Stimulated activated CD4-positive, alpha-beta T cell treated with anti-CD3 and anti-CD28 coated beads, Interleukin-1b, Interleukin-23, amount 100 ng/mL, for 4 hours (primary cell): ENCODE data around the gene OXSR1.
"Not testable (repeated sequence)": the region's sequence is repeated elsewhere in the genome, so short reads cannot be mapped to it uniquely, and the experiment has no call there.

ENCODE experiments used
- DNase-seq, 2 donors: peaks; one replicate each; pipeline ENCODE4 v3.0.0-alpha.2; 2020; ENCODE audit warnings: low read depth in 2 of 2

The OXSR1 gene

DNA sequence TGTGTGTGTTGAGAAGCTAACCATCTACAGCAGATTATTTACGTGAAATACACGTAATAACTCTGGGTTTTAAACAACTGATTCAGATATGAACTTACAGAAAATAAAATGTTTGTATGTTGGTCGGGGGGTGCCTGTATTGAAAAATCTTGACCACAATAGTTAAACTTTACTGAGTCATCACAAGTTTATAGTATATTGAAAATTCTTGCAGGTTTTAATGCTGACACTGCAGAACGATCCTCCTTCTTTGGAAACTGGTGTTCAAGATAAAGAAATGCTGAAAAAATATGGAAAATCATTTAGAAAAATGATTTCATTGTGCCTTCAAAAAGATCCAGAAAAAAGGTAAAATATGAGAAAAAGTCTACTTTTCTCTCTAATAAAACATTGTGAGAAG is 59.0 kb downstream of the OXSR1 start:
- no peak for DNase-seq

DNA sequence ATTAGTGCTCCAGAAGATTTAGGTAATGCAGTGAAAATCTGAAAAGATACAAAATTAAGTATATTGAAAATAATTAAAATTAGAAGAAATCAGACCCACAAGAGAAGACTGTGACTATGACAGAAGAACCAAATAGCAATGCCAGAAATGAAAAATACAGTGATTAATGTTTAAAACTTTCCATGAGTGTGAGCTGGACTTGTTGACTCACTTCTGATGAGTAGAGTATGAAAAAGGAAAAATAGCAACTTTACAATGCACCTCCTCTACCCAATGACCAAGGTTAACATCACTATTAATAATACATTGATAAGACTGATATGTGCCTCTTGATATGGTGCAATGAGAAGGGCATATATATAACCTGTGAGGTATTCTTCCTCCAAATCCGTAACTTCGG is 60.9 kb downstream of the OXSR1 start:
- no peak for DNase-seq

DNA sequence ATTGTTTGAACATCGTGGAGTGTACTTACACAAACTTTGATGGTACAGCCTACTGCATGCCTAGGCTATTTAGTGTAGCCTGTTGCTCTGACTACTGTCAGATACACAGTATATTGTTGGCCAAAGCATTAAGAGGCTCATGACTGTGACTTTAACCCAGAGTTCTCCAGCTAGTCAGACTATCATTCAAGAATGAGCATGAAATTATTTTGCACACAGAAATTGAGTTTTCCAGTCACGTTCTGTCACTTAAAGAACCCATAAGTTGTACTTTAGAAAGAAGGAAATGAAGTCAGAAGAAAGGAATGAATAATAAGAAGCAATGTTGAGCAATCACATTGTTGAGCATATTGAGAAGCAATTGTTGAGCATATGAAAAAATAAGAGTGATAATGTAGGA is 62.7 kb downstream of the OXSR1 start:
- no peak for DNase-seq

DNA sequence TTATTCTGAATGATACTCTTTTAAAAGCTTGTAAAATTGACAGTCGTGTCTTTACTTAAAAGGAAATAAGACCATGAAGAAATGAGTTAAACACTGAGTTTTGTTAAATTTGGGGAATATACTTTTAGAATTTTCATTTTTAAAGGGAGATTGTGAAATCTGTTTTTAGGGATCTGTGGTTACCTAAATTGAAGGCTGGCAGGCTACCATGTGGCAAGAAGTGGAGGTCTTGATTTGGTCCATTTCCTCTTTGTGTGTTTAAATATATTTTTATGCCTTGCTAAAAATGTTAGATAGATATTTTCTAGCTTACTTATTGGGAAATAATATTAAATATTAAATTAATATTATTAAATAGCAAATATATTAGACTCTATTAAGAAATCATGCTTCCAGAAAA is 63.7 kb downstream of the OXSR1 start:
- no peak for DNase-seq

DNA sequence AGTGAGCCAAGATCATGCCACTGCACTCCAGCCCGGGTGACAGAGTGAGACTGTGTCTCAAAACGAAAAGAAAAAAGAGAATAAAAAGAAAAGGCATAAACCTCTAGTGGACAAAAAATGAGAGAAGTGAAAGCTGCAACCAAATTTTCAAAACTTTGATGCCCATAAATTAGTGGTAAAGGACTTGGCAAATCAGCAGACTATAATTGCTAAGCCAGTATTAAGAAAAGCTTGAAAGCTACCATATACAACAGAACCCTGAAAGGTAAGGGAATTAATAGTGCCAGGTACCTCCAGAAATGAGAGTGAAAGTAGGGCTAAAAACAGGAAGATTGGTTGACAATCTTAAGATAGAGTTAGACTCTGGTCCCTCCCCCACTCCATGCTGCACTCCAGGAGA is 67.4 kb downstream of the OXSR1 start:
- DNase-seq, result no peak

DNA sequence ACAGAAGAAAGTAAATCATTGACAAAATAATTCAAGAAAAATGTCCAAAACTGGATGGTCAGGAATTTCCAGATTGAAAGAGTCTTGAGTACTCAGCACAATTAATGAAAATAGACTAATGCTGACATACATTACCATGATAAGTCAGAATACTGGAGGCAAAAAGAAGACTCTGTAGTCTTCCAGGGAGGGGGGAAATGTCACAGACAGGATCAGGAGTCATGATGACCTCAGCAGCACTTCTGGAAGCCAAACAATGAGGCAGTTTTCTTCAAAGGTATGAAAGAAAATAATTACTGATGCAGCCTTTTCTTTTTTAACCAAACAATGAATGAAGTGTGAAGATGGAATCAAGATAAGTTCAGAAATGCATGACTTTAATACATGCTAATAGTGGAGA is 70.1 kb downstream of the OXSR1 start:
- DNase-seq, result no peak

DNA sequence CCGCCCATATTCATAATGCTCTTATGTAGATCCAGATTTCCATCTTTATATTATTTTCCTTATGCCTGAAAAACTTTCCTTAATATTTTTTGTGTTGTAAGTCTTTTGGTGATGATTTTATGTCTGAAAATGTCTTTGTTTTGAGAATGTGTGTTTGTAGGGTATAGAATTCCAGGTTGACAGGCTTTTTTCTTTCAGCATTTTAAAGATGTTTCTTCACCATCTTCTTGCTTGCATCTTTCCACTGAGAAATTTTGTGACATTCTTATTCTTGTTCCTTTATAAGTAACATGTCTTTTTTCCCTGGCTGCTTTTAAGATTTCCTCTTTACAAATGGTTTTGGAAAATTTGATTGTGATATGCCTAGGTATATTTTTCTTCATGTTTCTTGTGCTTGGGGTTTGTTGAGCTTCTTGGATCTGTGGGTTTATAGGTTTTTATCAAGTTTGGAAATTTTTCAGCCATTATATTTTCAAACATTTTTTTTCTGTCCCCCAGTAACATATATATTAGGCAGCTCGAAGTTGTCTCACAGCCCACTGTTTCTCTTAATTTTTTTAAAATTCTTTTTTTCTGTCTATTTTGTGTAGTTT is 73.2 kb downstream of the OXSR1 start:
- no peak for DNase-seq

DNA sequence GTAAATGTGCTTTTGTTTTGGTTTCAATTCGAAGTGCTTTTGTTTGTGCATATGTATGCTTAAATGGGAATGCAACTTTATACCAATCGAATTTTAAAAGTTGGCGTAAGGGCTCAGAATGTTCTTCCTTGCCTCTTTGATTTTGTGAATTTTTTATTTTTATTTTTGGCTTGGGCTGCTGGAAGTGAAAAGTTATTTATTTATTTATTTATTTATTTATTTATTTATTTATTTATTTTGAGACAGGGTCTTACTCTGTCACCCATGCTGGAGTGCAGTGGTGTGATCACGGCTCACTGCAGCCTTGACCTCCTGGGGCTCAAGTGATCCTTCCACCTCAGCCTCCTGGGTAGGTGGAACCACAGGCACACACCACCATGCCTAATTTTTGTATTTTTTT is 77.5 kb downstream of the OXSR1 start:
- DNase-seq, result not testable (repeated sequence)

DNA sequence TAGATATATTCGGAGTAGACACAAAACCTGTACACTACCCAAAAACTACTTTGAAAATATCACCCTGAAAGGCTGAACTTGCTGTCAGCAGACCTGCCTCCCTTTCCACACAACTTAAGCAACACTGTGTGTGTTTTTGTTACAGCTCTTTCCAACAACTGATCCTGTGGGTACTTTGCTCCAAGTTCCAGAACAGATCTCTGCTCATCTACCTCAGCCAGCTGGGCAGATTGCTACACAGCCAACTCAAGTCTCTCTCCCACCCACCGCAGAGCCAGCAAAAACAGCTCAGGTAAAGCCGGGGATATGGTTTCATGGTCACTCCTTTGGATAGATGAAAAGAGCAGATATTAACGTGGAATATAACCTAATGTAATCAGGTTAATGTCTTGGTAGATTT is 80.6 kb downstream of the OXSR1 start:
- no peak for DNase-seq

DNA sequence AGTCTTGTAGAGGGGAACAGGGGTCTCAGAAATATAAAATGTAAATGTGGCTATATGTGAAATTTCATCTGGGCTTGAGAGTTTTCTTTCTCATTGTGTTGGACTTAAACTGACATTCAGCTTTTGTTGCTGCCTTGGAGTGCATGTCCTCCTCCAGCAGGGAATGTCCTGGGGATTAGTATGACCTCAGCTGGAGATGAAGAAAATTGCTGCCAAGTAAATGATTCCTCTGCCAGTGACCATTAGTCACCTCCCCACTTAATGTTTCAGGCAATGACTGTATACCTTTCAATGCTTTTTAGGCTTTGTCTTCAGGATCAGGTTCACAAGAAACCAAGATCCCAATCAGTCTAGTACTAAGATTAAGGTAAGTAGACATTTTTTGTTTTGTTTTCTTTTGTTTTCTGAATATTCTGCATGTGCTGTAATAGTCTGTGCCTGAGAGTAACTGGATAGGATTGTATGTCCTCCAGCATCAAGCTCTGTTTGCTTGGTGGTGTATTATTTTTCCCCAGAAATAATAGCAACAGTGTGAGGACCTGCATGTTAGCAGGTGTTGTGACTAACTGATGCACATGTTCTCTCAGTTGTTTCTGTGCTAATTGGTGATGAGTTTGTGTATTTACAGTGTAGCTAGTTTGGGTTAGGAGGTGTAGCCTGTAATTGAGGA is 82.2 kb downstream of the OXSR1 start:
- DNase-seq, result no peak

DNA sequence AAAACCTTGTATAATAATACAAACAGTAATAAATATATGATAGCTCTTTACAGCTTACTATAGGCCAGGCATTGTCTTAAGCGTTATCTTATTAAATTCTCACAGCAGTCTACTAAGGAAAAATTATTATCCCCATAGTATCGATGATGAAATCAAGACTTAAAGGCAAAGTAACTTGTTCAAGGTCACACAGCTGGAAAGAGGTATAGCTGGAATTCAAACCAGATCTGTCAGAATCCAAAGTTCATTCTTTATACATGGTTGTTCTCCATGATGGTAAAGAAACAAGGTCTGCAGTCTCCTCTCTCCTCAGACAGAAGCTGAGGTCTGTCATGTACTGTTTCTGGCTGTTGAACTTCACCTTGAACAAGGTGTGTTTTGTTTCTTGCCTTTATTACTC is 84.9 kb downstream of the OXSR1 start:
- DNase-seq, result no peak

DNA sequence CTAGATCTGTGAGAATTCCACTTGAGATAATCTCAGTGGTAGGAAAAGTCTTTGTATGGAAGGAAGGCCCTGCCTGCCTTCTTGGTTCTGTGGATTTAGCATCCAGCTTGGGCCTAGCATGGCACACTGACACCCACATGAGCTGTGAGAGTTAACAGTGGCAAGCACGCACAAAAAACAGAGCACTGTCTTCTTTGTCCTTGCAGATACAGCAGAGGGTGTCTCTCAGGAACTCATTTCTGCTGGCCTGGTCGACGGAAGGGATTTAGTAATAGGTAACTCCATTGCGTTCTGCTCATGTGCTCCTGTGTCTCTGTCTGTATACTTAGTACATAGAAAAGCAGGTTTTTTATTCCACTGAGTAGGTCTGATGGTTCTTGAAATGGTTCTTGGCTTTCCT is 85.9 kb downstream of the OXSR1 start:
- no peak for DNase-seq

DNA sequence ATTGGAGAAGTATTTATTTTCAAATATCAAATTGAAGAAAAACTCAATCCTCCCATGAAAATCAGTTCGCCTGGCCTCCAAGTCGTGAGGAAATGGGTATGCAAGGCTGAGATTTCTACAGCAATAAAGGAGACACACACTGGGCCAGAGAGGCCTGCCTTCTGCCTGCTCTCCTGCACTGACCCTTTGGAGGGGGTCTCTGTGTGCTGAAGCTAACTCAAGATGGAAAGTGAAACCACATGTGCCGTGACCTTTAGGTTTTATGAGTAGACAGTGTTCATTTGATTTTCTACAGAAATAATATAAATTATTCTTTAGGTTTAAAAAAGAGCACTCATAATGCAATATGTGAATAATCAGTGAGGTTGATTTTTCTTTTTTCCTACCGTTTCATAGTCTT is 88.4 kb downstream of the OXSR1 start:
- DNase-seq, result no peak

DNA sequence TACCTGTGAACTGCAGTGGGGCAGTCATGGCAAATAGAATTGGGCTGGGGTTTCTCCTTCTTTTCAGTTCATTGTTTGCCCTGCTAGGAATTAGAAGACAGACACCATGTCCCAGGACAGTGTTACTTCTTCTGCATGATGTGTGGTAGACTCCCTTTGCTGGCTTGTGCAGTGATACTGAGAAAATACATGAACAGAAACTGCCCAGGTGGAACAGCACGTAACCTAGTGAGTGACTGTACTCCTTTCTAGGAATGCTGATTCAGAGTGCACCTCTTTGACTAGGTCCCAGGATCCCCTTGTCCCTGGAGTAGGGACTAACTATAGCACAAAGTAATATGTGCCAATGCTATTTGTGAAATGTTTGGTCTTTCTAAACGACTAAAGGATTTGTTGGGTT is 89.5 kb downstream of the OXSR1 start:
- DNase-seq, result no peak

DNA sequence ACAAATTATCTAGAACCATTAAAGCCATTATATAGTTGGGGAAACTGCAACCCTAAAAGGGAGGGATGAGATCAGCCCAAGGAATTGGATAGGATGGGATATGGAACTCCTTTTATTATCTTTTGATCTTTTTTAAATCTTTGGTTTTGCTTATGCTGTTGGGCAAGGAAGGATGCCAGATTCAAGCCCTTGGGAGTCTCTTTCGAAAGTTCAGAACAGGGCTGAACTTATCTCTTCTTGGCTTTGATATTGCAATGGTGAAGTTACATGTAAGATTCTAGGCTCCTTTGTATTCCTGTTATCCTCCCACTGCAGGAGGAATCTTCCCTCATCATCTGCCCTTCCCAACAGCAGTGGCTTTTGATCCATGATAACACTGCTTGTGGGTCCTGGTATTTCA is 90.3 kb downstream of the OXSR1 start:
- DNase-seq, result no peak

DNA sequence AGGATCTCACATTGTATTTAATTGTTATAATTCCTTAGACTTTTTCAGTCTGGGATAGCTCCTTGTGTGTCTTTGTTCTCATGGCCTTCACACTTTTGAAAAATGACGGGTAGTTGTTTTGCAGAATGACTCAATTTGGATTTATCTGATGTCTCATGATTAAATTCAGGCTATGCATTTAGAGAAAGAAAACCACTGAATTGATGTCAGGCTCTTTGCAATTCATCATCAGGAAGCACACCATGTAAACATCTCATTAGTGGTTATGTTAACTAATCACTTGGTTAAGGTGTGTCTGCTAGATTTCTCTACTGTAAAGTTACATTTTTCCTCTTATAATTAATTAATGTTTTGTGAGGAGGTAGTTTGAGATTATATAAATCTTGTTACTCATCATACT is 92.2 kb downstream of the OXSR1 start:
- no peak for DNase-seq

DNA sequence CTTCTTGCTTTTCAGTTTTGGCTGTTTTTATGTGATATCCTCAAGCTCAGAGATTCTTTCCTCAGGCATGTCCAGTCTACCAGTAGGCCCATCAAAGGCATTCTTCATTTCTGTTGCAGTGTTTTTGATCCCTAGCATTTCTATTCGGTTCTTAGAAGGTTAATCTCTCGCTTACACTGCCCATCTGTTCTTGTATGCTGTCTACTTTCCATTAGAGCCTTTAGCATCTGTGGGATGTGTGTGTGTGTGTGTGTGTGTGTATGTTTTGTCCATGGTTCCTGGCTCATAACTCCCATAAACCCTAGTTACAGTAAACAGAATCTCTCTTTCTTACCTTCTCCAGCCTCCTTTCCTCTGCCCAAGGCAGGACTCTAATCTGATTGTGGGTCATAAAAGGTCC is 95.1 kb downstream of the OXSR1 start:
- DNase-seq, result no peak

DNA sequence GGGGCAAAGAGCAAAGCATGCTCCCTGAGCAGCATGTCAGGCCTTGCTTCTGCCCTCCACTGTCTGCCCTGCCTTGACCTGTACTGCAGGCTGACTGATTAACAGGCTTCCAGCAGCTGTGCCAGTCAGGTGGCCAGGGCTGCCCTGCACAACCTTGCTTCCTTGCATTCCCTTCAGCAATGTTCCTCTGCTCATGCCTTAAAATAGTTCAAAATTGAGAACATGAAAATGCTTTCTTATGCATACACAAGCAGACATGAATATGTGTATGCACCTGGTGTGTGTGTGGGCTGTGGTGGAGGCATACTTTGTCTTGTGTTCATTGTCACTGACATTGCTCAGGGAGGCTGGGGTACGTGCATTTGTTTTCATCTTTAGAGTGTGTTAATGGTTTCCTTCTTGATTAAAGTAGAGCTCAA is 99.0 kb downstream of the OXSR1 start:
- DNase-seq, result no peak

DNA sequence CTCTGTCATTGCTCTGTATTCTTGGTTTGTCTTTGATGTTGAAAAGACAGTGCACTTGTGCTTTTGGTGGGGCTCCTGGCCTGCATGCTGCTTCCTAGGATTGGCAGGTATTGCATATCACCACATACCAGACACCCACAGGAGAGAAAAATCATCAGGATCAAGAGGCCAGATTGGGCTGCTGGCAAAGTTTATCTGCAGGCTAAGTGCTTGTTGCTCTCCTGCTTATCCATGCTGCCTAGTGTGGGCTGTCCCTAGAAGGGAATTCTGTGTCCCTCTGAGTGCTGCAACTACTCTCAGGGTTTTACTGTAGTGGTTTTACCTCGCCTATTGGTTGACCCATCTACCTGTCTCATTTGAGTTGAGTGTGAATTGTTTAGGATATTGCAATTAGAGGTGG is 99.4 kb downstream of the OXSR1 start:
- DNase-seq, result no peak

DNA sequence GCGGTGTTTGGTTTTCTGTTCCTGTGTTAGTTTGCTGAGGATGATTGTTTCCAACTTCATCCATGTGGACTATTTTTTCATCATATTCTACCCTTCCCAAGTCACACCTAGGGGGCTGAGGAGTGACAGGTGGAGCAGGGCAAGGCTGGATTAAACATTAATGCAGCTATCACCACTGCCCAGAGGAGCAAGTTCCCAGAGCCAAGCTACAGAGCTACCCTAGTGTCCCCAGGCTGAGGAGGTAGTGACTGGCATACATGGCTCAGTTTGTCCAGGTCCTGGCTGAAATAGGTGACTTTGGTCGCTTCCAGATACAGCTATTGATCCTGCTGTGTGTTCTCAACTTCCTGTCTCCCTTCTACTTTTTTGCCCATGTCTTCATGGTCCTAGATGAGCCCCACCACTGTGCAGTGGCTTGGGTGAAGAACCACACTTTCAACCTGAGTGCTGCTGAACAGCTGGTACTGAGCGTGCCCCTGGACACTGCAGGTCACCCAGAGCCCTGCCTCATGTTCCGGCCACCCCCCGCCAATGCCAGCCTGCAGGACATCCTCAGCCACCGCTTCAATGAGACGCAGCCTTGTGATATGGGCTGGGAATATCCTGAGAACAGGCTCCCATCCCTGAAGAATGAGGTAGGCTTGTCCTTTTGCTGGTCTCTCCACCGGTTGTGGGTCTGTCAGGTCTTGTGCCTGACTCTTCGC is 100.4 kb downstream of the OXSR1 start, which contains the start of gene SLC22A13:
Gene SLC22A13 (plus strand): TSS at position 209 of the 704 bp plus-strand sequence. CDS start 49 bp downstream, at position 258.
- DNase-seq, result no peak

DNA sequence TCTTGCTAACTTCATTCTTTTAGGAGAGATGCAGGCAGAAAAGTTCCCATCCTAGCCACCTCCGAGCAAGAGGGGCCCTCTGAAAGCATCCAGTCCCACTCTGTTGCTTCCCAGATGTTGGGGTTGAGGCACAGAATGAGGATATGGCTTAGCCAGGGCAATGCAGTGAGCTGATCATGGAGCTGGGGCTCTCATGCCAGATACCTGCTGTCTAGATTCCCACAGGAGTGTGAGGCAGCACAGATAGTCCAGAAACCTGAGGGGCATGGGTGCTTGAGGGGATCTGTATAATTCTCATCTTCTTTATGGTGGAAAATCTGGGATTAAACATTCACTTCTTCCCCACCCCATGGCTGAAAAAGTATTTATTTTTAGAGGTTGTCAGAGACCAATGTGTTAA is 101.5 kb downstream of the OXSR1 start:
- no peak for DNase-seq

DNA sequence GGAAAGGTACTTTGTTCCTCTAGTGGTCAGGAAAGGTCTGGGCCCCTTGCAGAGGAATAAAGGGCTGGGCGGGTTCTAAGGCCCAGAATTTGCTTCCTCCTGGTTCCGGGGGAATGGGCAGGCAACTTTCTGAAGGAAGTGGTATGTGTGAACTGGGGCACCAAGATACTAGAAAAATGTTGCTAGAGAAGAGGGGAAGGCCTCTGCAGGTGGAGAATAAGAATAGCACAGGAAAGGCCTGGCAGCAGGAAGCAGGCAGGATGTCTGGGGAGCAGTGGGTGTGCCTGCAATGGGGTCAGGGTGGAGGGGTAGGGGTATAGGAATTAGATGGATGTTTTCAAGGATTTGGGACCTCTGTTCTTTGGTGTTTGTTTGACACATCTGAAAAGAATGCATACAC is 102.3 kb downstream of the OXSR1 start:
- DNase-seq, result no peak

DNA sequence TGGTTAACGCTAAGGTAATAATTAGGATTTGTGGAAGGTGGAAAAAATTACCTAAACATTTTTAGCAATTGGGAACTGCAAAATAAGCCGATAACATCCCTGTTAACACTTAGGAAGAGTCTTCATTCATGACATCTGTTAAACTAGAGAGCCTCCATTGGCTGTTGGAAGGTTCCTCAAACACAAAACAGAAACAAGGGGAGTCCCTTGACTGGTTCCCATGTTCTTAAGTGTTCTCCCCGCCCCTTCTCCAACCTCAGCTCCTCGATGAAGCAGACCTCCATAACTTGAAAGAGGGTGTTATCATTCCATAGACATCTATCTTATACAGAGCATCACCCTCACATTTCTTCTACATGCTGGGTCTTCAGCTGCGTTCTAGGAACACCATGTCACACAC is 102.8 kb downstream of the OXSR1 start:
- DNase-seq, result no peak
